OCI-LY1 (cell line): ENCODE data around the gene SLC22A12.

Experiments used
- H2AFZ ChIP-seq: fragments of 200-600 bp; sonication (generic), shearing (Covaris generic); 2 replicates; pipeline ENCODE4 v1.6.0; 2014; ENCODE audit warnings: antibody characterized with exemption, mild to moderate bottlenecking, low read length
- H3F3A ChIP-seq: fragments of 200-600 bp; sonication (generic), shearing (Covaris generic); 2 replicates; pipeline ENCODE4 v1.6.0; 2014; ENCODE audit warnings: mild to moderate bottlenecking, antibody characterized with exemption, low read length, moderate library complexity; ENCODE audit not compliant: insufficient read depth
- H3K27ac ChIP-seq: fragments of 200-600 bp; sonication (generic); 2 replicates; pipeline ENCODE4 v1.5.1; 2014; ENCODE audit warnings: low read length, mixed run types, mild to moderate bottlenecking, low read depth; ENCODE audit not compliant: poor library complexity, severe bottlenecking
- H3K27me3 ChIP-seq: fragments of 200-600 bp; sonication (generic); 2 replicates; pipeline ENCODE4 v1.6.0; 2014; ENCODE audit warnings: antibody characterized with exemption, mild to moderate bottlenecking, low read length, moderate library complexity; ENCODE audit not compliant: insufficient read depth
- H3K36me3 ChIP-seq: fragments of 200-600 bp; sonication (generic); 2 replicates; pipeline ENCODE4 v1.6.1; 2014; ENCODE audit warnings: mild to moderate bottlenecking, antibody characterized with exemption, low read length, moderate library complexity, mixed read lengths; ENCODE audit not compliant: insufficient read depth
- H3K4me1 ChIP-seq: fragments of 200-600 bp; sonication (generic); 2 replicates; pipeline ENCODE4 v1.5.1; 2014; ENCODE audit warnings: mild to moderate bottlenecking, low read length, moderate library complexity; ENCODE audit not compliant: insufficient read depth, severe bottlenecking
- H3K4me2 ChIP-seq: fragments of 200-600 bp; sonication (generic), shearing (Covaris generic); 2 replicates; pipeline ENCODE4 v1.6.1; 2014; ENCODE audit warnings: low read length
- H3K4me3 ChIP-seq: fragments of 200-600 bp; sonication (generic); 2 replicates; pipeline ENCODE4 v1.5.1; 2014; ENCODE audit warnings: low read length, low read depth, mild to moderate bottlenecking, mixed read lengths; ENCODE audit not compliant: poor library complexity, severe bottlenecking
- H3K79me2 ChIP-seq: fragments of 200-600 bp; shearing (Covaris generic); 2 replicates; pipeline ENCODE4 v1.6.1; 2016; ENCODE audit warnings: mixed run types, low read length, mixed read lengths; ENCODE audit not compliant: insufficient read depth
- H3K9ac ChIP-seq: fragments of 200-600 bp; sonication (generic), shearing (Covaris generic); 2 replicates; pipeline ENCODE4 v1.6.1; 2014; ENCODE audit warnings: mild to moderate bottlenecking, low read length, mixed read lengths
- H3K9me2 ChIP-seq: fragments of 200-600 bp; sonication (generic), shearing (Covaris generic); 2 replicates; pipeline ENCODE4 v1.6.1; 2014; ENCODE audit warnings: low read depth, mild to moderate bottlenecking, low read length, mixed read lengths
- H3K9me3 ChIP-seq: fragments of 200-600 bp; shearing (Covaris generic); 2 replicates; pipeline ENCODE4 v1.6.1; 2014; ENCODE audit warnings: low read length, mixed read lengths
- H4K20me1 ChIP-seq: fragments of 200-600 bp; sonication (generic), shearing (Covaris generic); 2 replicates; pipeline ENCODE4 v1.6.0; 2016; ENCODE audit warnings: mild to moderate bottlenecking, low read length; ENCODE audit not compliant: insufficient read depth
- CTCF ChIP-seq: fragments of 200-600 bp; sonication (generic), shearing (Covaris generic); IDR thresholded peaks from 2 replicates; pipeline ENCODE4 v1.5.1; 2017; ENCODE audit warnings: mild to moderate bottlenecking, antibody characterized with exemption, low read length, moderate library complexity, mixed read lengths
- EZH2 ChIP-seq: fragments of 200-600 bp; sonication (generic), shearing (Covaris generic); IDR thresholded peaks from 2 replicates; pipeline ENCODE4 v1.8.0; 2017; ENCODE audit warnings: borderline replicate concordance, mixed run types, mild to moderate bottlenecking, antibody characterized with exemption, low read length, moderate library complexity, mixed read lengths

Gene SLC22A12

GRCh38 chr11:64580412-64580811 is 10.6 kb upstream of the SLC22A12 start:
- H3F3A ChIP-seq: no peaks in the 10 kb centered on the region
- no peaks in the 10 kb centered on the region for H3K9me3 ChIP-seq
- no peaks in the 10 kb centered on the region for H3K4me1 ChIP-seq
- H4K20me1 ChIP-seq: no peaks in the 10 kb centered on the region
- H3K36me3 ChIP-seq: no peaks in the 10 kb centered on the region
- H3K9ac ChIP-seq: no peak overlapping the region
- H3K9me2 ChIP-seq: no peaks in the 10 kb centered on the region
- H3K79me2 ChIP-seq: no peaks in the 10 kb centered on the region
- peaks cover 5% of the 10 kb centered on the region; the same call in 1 of the 2 replicates for H3K27me3 ChIP-seq
- no peak overlapping the region for H3K27ac ChIP-seq
- H3K4me2 ChIP-seq: no peak overlapping the region
- no peak overlapping the region for H2AFZ ChIP-seq
- no peak for TF ChIP-seq CTCF
- TF ChIP-seq EZH2: no peak
- no peak overlapping the region for H3K4me3 ChIP-seq

DNA sequence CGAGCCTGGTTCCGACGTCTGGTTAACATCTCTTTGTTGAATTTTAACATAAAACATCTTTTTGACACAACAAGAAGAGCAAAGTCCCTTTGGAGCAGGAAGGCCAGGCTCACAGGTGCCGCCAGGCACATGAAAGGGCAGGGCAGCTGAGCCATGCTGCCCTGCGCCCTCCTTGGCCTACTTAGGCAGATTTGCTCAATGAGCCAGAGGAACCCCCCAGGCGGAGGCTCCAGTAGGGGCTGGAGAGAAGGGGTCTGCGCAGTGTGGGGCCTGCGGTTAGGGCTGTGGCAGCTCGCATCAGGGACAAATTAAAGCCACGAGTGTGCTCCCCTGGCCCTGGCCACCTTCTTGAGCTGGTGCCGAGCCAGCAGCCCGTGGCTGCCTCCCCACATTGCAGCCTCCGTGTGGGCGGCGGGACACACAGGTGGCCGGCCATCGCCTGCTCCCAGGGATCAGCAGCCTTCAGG is 9.9 kb upstream of the SLC22A12 start:
- peaks cover 5% of the 10 kb centered on the region; the same call in 1 of the 2 replicates for H3K27me3 ChIP-seq
- no peaks in the 10 kb centered on the region for H3K79me2 ChIP-seq
- H3K9me2 ChIP-seq: no peaks in the 10 kb centered on the region
- no peak overlapping the region for H3K4me3 ChIP-seq
- H2AFZ ChIP-seq: no peak overlapping the region
- no peaks in the 10 kb centered on the region for H4K20me1 ChIP-seq
- no peaks in the 10 kb centered on the region for H3K9me3 ChIP-seq
- no peaks in the 10 kb centered on the region for H3K4me1 ChIP-seq
- H3K27ac ChIP-seq: no peak overlapping the region
- no peak overlapping the region for H3K4me2 ChIP-seq
- H3K9ac ChIP-seq: no peak overlapping the region
- TF ChIP-seq CTCF (no peak), EZH2 (no peak)
- no peaks in the 10 kb centered on the region for H3K36me3 ChIP-seq
- no peaks in the 10 kb centered on the region for H3F3A ChIP-seq

DNA sequence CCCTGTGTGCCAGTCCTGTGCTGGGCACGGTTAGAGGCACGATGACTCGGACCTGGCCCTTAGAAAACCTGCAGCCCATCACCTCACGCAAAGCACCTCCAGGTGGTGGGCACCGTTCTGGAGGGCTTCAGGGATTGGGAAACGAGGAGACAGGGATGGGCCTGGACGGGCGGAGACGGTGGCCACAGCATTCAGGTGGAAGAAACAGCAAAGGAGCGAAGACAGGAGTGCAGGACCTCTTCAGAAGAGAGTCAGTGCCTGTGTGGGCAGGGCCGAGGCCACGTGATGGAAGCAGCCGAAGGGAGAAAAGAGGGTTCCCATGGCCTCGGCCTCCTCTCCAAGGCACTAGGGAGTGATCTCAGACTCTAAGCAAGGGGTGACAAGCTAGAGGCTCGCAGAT is 8.1 kb upstream of the SLC22A12 start:
- TF ChIP-seq EZH2 (no peak), CTCF (no peak)
- Histone ChIP-seq H3K27ac (no peak overlapping the region), H3K27me3 (no peaks in the 10 kb centered on the region), H4K20me1 (no peaks in the 10 kb centered on the region), H2AFZ (no peak overlapping the region), H3K79me2 (no peaks in the 10 kb centered on the region), H3K9me2 (no peaks in the 10 kb centered on the region), H3F3A (no peaks in the 10 kb centered on the region), H3K4me1 (no peaks in the 10 kb centered on the region), H3K4me3 (no peak overlapping the region), H3K36me3 (no peaks in the 10 kb centered on the region), H3K9me3 (no peaks in the 10 kb centered on the region), H3K9ac (no peak overlapping the region), H3K4me2 (no peak overlapping the region)
